ENCODE measurements around the gene KIF5A.

GRCh38 chr12:57547288-57548012, 2.4 kb upstream of the KIF5A start:
- TF ChIP-seq POLR2A (IDR thresholded peaks at IDR 0.05) = no peak
- TF ChIP-seq CTCF (IDR thresholded peaks at IDR 0.05) = no peak
- TF ChIP-seq EP300 (IDR thresholded peaks at IDR 0.05) = no peak
